Osteocyte (in vitro differentiated cells): ENCODE results near the gene KCNQ5. TPM values are rescaled to one million over a fixed set of nuclear protein-coding genes. Genes with fewer than 3 reads are reported as not detected.

ENCODE experiments used
- DNase-seq: peaks from one replicate; pipeline ENCODE4 v3.0.0; 2021; ENCODE audit warnings: mixed read lengths; ENCODE audit not compliant: unreplicated experiment; ENCODE audit errors: extremely low spot score
- H3K27ac Mint-ChIP-seq: one replicate; pipeline ENCODE4 v1.8.0; 2021; ENCODE audit warnings: mild to moderate bottlenecking, mixed read lengths; ENCODE audit not compliant: unreplicated experiment
- H3K27me3 Mint-ChIP-seq: one replicate; pipeline ENCODE4 v1.8.0; 2021; ENCODE audit warnings: mixed read lengths; ENCODE audit not compliant: unreplicated experiment
- H3K36me3 Mint-ChIP-seq: one replicate; pipeline ENCODE4 v1.8.0; 2021; ENCODE audit warnings: mixed read lengths; ENCODE audit not compliant: unreplicated experiment
- H3K4me1 Mint-ChIP-seq: one replicate; pipeline ENCODE4 v1.8.0; 2021; ENCODE audit warnings: mixed read lengths; ENCODE audit not compliant: unreplicated experiment
- H3K4me3 Mint-ChIP-seq: one replicate; pipeline ENCODE4 v1.8.0; 2021; ENCODE audit warnings: mild to moderate bottlenecking, moderate library complexity, mixed read lengths; ENCODE audit not compliant: unreplicated experiment
- H3K9me3 Mint-ChIP-seq: one replicate; pipeline ENCODE4 v1.8.0; 2021; ENCODE audit warnings: mixed read lengths; ENCODE audit not compliant: unreplicated experiment
- CTCF ChIP-seq: fragments of 200-600 bp; sonication (generic); IDR thresholded peaks from 2 replicates; pipeline ENCODE4 v1.5.0; 2021; ENCODE audit warnings: antibody characterized with exemption, mild to moderate bottlenecking, moderate library complexity
- total RNA-seq: library from RNA; stranded (reverse); gene quantifications from 2 replicates; pipeline ENCODE4 v1.2.1, GENCODE V29; 2021

KCNQ5 gene
- total RNA-seq, 1 donor from 2014 or later: 7.2 TPM

- Mint-ChIP-seq H3K4me3 (no peak overlapping the region), H3K36me3 (no peaks in the 10 kb centered on the region), H3K27ac (no peak overlapping the region), H3K9me3 (no peaks in the 10 kb centered on the region), H3K27me3 (no peaks in the 10 kb centered on the region), H3K4me1 (peaks cover 58% of the 10 kb centered on the region)
- DNase-seq: no peak
- no peak for TF ChIP-seq CTCF
These were observed 241.3 kb downstream of the KCNQ5 start for GRCh38 chr6:72863131-72863530.

GRCh38 chr6:72864236-72864635 is 242.4 kb downstream of the KCNQ5 start:
- Mint-ChIP-seq H3K9me3 (no peaks in the 10 kb centered on the region), H3K4me1 (peaks cover 55% of the 10 kb centered on the region), H3K36me3 (no peaks in the 10 kb centered on the region), H3K4me3 (no peak overlapping the region), H3K27ac (no peak overlapping the region), H3K27me3 (no peaks in the 10 kb centered on the region)
- no peak for TF ChIP-seq CTCF
- no peak for DNase-seq

GRCh38 chr6:72864799-72865198 is 242.9 kb downstream of the KCNQ5 start:
- no peak for DNase-seq
- no peak for TF ChIP-seq CTCF
- Mint-ChIP-seq H3K4me3 (no peak overlapping the region), H3K36me3 (no peaks in the 10 kb centered on the region), H3K4me1 (peaks cover 53% of the 10 kb centered on the region), H3K27ac (no peak overlapping the region), H3K9me3 (no peaks in the 10 kb centered on the region), H3K27me3 (no peaks in the 10 kb centered on the region)

GRCh38 chr6:72865467-72865866 is 243.6 kb downstream of the KCNQ5 start:
- DNase-seq: no peak
- TF ChIP-seq CTCF: no peak
- H3K4me3 Mint-ChIP-seq: no peak overlapping the region
- H3K4me1 Mint-ChIP-seq: peaks cover 48% of the 10 kb centered on the region
- no peaks in the 10 kb centered on the region for H3K9me3 Mint-ChIP-seq
- no peak overlapping the region for H3K27ac Mint-ChIP-seq
- H3K36me3 Mint-ChIP-seq: no peaks in the 10 kb centered on the region
- H3K27me3 Mint-ChIP-seq: no peaks in the 10 kb centered on the region

GRCh38 chr6:72869621-72870020 is 247.8 kb downstream of the KCNQ5 start:
- Mint-ChIP-seq H3K9me3 (no peaks in the 10 kb centered on the region), H3K27me3 (no peaks in the 10 kb centered on the region), H3K27ac (no peak overlapping the region), H3K36me3 (no peaks in the 10 kb centered on the region), H3K4me3 (no peak overlapping the region), H3K4me1 (peaks cover 8% of the 10 kb centered on the region)
- no peak for DNase-seq
- TF ChIP-seq CTCF: no peak
